Uterus (tissue), 4 donors: ENCODE measurements around the gene ANXA3. TPM values are rescaled to one million over a fixed set of nuclear protein-coding genes. Genes with fewer than 3 reads are reported as not detected.

ENCODE experiments used
- DNase-seq, 2 donors: peaks; one replicate each; pipeline ENCODE4 v3.0.0-alpha.2; 2019 to 2020
- H3K27ac ChIP-seq, 2 donors: fragments of 200-600 bp; sonication (generic); 1 replicate in 1 of 2; 2 replicates in 1 of 2; pipeline ENCODE4 v1.5.1; 2016 to 2018
- H3K27me3 ChIP-seq, 2 donors: fragments of 200-600 bp; sonication (generic); one replicate each; pipeline ENCODE4 v1.5.1; 2018 to 2019; ENCODE audit warnings: control low read depth in 1 of 2
- H3K36me3 ChIP-seq, 2 donors: fragments of 200-600 bp; sonication (generic); one replicate each; pipeline ENCODE4 v1.5.1; 2019; ENCODE audit warnings: control low read depth in 1 of 2
- H3K4me1 ChIP-seq, 2 donors: fragments of 200-600 bp; sonication (generic); one replicate each; pipeline ENCODE4 v1.5.1; 2018 to 2019; ENCODE audit warnings: control low read depth in 1 of 2
- H3K4me3 ChIP-seq, 2 donors: fragments of 200-600 bp; sonication (generic); 1 replicate in 1 of 2; 2 replicates in 1 of 2; pipeline ENCODE4 v1.5.1; 2018 to 2019; ENCODE audit warnings: mild to moderate bottlenecking in 1 of 2
- H3K9me3 ChIP-seq, 2 donors: fragments of 200-600 bp; sonication (generic); one replicate each; pipeline ENCODE4 v1.5.1; 2019; ENCODE audit warnings: control low read depth in 1 of 2
- POLR2A ChIP-seq, 2 donors: fragments of 450-650 bp; IDR thresholded peaks; one replicate each; pipeline ENCODE4 v1.6.1; 2016; ENCODE audit warnings: antibody characterized with exemption in 2 of 2, mild to moderate bottlenecking in 1 of 2, moderate library complexity in 1 of 2
- intact Hi-C: fragments of 100-400 bp; cut with DNase I; formaldehyde crosslinking; loops from one replicate; pipeline ENCODE4 v1.15.1; 2023; ENCODE audit warnings: low total_unique reads
- total RNA-seq, 4 donors: library from RNA; depleted of rRNA in 3 of 4; stranded (reverse); fragments of >200 nt in 3 of 4; gene quantifications; one replicate each; pipeline versions ENCODE4 v1.1.0 to v1.2.4, GENCODE V29; 2014 to 2023
- TF ChIP-seq, protein P1 (sequence below), 4 experiments: fragments of 200-600 bp in 2 of 4; fragments of 450-650 bp in 2 of 4; sonication (generic) in 2 of 4; IDR thresholded peaks; one replicate each; pipeline ENCODE4 v1.5.1; 2016 to 2019; ENCODE audit warnings: antibody characterized with exemption in 4 of 4, mild to moderate bottlenecking in 2 of 4, moderate library complexity in 1 of 4
- donor health status: DM: yes; HTN: yes; CAD: no.

Gene ANXA3
- total RNA-seq, 4 donors from 2014 or later: 13.6 to 243 (median 23.4) TPM

DNA sequence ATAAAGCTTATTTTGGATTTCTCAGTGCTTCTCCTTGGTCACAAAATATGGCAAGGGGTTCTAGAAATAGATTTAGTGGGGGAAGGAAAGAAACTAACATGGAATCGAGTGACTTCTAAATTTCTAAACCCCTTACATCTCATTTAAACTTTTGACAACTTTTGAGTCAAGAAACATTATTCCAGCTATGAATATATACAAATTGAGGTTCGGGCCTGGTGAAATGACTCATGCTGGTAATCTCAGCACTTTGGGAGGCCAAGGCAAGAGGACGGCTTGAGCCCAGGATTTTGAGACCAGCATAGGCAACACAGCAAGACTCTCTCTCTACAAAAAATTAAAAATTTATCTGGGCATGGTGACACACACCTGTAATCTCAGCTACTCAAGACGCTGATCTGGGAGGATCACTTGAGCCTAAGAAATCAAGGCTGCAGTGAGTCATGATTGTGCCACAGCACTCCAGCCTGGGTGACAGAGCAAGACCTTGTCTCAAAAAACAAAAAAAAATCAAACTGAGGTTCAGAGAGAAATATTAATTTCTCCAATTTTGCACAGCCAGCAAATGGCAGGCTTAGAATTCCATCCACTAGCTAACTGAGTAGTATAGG is 99.8 kb downstream of the ANXA3 start:
- Histone ChIP-seq H3K4me1 (no peaks in the 10 kb centered on the region), H3K27me3 (no peaks in the 10 kb centered on the region), H3K4me3 (no peak overlapping the region), H3K36me3 (no peaks in the 10 kb centered on the region), H3K9me3 (no peaks in the 10 kb centered on the region), H3K27ac (no peak overlapping the region)
- intact Hi-C loops: no loop called here
- TF ChIP-seq POLR2A (IDR thresholded peaks at IDR 0.05): no peak
- TF ChIP-seq, protein P1, sequence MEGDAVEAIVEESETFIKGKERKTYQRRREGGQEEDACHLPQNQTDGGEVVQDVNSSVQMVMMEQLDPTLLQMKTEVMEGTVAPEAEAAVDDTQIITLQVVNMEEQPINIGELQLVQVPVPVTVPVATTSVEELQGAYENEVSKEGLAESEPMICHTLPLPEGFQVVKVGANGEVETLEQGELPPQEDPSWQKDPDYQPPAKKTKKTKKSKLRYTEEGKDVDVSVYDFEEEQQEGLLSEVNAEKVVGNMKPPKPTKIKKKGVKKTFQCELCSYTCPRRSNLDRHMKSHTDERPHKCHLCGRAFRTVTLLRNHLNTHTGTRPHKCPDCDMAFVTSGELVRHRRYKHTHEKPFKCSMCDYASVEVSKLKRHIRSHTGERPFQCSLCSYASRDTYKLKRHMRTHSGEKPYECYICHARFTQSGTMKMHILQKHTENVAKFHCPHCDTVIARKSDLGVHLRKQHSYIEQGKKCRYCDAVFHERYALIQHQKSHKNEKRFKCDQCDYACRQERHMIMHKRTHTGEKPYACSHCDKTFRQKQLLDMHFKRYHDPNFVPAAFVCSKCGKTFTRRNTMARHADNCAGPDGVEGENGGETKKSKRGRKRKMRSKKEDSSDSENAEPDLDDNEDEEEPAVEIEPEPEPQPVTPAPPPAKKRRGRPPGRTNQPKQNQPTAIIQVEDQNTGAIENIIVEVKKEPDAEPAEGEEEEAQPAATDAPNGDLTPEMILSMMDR (IDR thresholded peaks at IDR 0.05): no peak
- DNase-seq: no peak

DNA sequence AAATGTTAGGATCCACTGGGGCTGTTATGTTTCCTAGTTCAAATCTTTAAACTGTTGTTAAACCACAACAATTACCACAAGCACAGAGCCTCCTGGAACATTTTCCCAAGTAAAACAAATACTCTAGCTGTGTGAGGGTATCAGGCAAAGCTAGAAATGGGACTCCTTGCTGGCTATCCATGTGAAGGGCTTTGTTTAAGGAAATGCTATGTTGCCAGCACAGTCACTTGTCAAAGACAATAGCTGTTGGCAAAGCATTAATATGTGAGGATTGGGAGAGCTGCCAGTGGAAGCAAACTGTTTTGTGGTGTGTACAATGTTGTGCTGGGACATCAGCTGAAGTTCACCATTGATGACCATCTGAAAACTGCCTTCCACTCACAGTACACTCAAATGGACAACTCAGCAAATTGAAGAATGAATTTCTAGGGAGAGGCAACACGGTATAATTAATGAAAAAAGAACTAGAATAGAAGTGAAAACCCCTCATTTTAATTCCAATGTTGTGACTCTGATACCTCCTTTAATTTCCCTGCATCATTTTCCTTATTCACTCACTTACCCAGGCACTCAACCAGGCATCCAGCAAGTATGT is 100.8 kb downstream of the ANXA3 start:
- peak in 1 of 2 donors; percentile 23 for DNase-seq
- Histone ChIP-seq H3K36me3 (no peaks in the 10 kb centered on the region), H3K4me1 (no peaks in the 10 kb centered on the region), H3K27me3 (no peaks in the 10 kb centered on the region), H3K9me3 (no peaks in the 10 kb centered on the region), H3K4me3 (no peak overlapping the region), H3K27ac (peak overlapping the region in 1 of 2 donors; percentile 15)
- intact Hi-C loops: no loop called here
- TF ChIP-seq, protein P1 (IDR thresholded peaks at IDR 0.05): no peak
- TF ChIP-seq POLR2A (IDR thresholded peaks at IDR 0.05): no peak

DNA sequence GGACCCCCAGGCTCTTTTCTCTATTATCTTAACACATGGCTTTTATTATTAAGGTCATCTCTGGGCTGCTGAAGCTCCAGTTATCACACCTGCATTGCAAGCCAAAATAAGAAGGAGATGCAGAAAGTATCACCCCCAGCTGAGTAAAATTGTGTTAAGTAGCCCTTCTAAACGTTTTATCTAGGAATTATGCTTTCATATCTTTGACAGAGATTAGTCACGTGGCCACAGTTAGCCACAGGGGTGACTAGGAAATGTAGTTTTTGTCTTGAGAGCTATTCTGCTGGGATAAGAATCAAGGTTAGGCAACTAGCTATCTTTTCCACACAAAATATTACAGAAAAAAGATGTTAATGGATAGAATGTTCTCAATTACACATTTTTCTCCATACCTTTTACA is 102.1 kb downstream of the ANXA3 start:
- no peaks in the 10 kb centered on the region for H3K4me1 ChIP-seq
- intact Hi-C loops: no loop called here

DNA sequence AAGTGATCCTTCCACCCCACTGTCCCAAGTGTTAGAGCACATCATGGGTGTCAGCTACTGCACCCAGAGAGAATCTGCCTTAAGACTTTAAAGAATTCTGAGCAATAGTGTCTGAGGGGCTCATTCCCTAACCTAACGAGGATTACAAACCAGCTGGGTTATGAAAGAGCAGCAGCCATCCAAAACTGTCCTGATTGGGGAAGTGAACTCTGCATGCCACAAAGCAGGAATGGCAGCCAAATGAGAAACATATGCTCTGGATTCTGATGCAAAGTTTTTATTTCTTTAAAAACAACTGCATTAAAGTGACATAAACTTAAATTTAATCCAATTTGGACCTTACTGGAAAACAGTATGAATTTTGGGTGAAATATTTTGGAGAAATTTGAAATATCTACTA is 103.2 kb downstream of the ANXA3 start:
- no peak overlapping the region for H3K27ac ChIP-seq
- no peaks in the 10 kb centered on the region for H3K9me3 ChIP-seq
- H3K36me3 ChIP-seq: no peaks in the 10 kb centered on the region
- H3K27me3 ChIP-seq: no peaks in the 10 kb centered on the region
- H3K4me3 ChIP-seq: no peak overlapping the region
- DNase-seq: no peak
- intact Hi-C loops: no loop called here
- no peaks in the 10 kb centered on the region for H3K4me1 ChIP-seq
- no peak for TF ChIP-seq POLR2A (IDR thresholded peaks at IDR 0.05)
- TF ChIP-seq, protein P1 (IDR thresholded peaks at IDR 0.05): no peak

More for the DNA sequence above, 102.1 kb downstream of the ANXA3 start:
- H3K27me3 ChIP-seq: no peaks in the 10 kb centered on the region
- no peak overlapping the region for H3K4me3 ChIP-seq
- H3K36me3 ChIP-seq: no peaks in the 10 kb centered on the region
- no peaks in the 10 kb centered on the region for H3K9me3 ChIP-seq
- DNase-seq: no peak
- TF ChIP-seq, protein P1 (IDR thresholded peaks at IDR 0.05): no peak
- no peak for TF ChIP-seq POLR2A (IDR thresholded peaks at IDR 0.05)
- H3K27ac ChIP-seq: no peak overlapping the region

DNA sequence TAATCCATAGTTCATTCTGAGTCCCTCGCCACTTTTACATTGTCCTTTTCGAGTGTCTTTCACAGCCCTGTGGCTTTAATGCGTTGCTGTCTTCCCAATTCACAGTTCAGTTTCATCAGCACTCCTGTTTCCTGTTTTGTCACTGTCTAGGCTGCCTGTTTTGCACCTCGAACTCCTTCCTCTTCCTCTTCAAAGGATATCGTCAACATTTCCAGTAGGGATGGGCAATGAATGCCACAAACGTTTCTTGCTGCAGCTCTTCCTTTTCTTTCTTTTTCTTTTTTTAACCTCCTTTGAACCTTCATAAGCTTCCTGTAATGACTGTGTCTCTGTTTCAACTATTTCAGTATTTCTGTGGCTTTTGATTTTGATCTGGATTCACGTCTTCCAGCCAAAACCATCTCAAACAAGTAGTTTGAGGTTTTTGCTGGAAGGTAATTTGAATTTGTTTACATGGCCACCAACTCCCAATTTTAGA is 105.4 kb downstream of the ANXA3 start:
- intact Hi-C loops: no loop called here
- Histone ChIP-seq H3K4me3 (no peak overlapping the region), H3K4me1 (no peaks in the 10 kb centered on the region), H3K36me3 (no peaks in the 10 kb centered on the region), H3K27ac (peak overlapping the region in 1 of 2 donors; percentile 12), H3K9me3 (no peaks in the 10 kb centered on the region), H3K27me3 (no peaks in the 10 kb centered on the region)
- DNase-seq: no peak
- TF ChIP-seq, protein P1 (IDR thresholded peaks at IDR 0.05): no peak
- TF ChIP-seq POLR2A (IDR thresholded peaks at IDR 0.05): no peak
